GM20000 (cell line): Measurements from ENCODE around the gene NCOA1.

Experiments
- DNase-seq: peaks from one replicate; pipeline ENCODE4 v3.0.0; 2012; ENCODE audit warnings: low spot score
- TF ChIP-seq, protein P1 (sequence below): IDR thresholded peaks from 2 replicates; pipeline ENCODE4 v1.5.1; 2012; ENCODE audit warnings: mild to moderate bottlenecking, control low read depth; ENCODE audit errors: extremely low read depth, missing control alignments

The NCOA1 gene

DNA sequence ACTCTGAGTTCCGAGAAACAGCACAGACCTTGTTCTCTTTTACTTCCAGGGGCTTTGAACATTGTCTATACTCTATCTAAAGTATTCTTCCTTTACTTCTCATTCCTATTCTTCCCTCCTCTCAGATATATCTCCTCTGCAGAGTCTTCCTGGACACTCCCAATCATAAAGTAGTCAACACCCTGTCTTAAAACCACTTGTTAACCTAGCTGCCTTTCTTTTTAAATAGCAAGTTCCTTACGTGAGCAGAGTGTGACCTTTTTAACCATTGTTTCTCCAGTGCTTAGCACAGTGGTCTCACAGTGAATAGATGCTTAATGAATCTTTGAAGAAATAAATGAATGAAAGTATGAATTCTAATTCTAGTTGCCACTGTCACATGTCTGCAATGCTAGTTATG lies 254.8 kb downstream of the NCOA1 start:
- TF ChIP-seq, protein P1, sequence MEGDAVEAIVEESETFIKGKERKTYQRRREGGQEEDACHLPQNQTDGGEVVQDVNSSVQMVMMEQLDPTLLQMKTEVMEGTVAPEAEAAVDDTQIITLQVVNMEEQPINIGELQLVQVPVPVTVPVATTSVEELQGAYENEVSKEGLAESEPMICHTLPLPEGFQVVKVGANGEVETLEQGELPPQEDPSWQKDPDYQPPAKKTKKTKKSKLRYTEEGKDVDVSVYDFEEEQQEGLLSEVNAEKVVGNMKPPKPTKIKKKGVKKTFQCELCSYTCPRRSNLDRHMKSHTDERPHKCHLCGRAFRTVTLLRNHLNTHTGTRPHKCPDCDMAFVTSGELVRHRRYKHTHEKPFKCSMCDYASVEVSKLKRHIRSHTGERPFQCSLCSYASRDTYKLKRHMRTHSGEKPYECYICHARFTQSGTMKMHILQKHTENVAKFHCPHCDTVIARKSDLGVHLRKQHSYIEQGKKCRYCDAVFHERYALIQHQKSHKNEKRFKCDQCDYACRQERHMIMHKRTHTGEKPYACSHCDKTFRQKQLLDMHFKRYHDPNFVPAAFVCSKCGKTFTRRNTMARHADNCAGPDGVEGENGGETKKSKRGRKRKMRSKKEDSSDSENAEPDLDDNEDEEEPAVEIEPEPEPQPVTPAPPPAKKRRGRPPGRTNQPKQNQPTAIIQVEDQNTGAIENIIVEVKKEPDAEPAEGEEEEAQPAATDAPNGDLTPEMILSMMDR, result no peak
- DNase-seq, result no peak

DNA sequence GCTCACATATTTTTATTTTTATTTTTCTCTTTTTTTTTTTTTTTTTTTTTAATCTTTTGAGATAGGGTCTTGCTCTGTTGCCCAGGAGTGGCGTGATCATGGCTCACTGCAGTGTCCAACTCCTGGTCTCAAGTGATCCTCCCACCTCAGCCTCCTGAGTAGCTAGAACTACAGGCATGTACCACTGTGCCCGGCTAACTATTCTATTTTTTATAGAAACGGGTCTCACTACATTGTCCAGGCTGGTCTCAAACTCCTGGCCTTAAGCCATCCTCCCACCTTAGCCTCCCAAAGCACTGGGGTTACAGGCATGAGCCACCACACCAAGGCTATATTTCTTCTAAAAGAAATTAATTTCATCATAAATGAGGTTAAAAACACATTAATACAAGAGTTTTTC lies 256.2 kb downstream of the NCOA1 start:
- TF ChIP-seq, protein P1, result no peak
- DNase-seq, result no peak

GRCh38 chr2:24749069-24749691 lies 258.1 kb downstream of the NCOA1 start:
- TF ChIP-seq, protein P1, result no peak
- DNase-seq, result no peak

DNA sequence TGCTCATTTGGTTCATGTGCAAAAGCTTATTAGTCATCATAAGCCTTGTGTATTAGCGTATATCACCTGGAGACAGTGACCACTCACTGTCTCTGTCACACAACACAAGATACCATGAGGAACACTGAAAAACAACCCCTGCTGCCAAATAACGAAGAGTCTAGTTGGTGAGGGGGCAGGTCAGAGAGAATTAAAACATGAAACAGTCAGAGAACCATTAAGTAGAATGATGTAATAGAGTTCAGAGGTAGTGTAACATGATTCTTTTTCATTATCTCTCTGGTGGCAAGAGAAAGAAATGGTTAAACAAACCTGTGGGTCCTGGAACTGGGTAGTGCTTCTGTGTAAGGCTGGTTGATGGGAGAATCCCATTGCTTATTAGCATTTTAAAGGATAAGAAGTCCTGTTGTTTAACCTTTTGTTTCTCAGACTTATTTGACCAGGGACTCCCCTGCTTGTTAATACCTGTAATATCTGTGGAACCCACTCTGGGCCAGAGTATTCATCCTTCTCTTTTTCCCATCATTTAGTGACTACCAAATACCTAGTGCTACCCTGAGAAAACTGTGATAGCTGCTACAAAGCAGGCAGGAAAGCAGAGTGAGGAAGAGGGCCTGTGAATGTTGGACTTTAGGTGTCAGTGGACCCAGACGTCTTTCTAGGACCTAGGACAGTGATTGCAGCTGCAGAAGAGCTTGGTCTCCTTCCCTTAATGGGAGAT lies 264.1 kb downstream of the NCOA1 start:
- DNase-seq, result no peak
- TF ChIP-seq, protein P1, result no peak

DNA sequence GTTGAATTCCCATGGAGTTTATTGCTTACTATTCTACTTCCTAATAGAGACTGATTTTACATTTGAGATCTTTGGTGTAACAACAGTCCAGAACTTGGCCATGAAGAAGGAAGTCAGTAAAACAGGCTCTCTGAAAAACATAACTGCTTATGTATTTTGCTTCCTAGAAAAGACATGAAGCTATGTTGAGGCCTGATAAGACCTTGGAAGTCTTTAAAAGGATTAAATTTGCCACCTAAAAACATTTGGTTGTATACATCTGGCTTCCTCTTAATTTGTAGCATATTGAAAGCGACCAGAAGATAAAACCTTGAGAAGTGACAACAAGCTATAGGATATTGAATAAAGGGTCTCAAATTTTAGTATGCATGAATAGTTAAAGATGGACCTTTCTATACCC lies 265.7 kb downstream of the NCOA1 start:
- no peak for DNase-seq
- TF ChIP-seq, protein P1, result no peak

GRCh38 chr2:24761866-24762265 lies 270.8 kb downstream of the NCOA1 start:
- TF ChIP-seq, protein P1, result no peak
- DNase-seq, result no peak

- TF ChIP-seq, protein P1, result no peak
Measured at GRCh38 chr2:24762518-24762917, 271.5 kb downstream of the NCOA1 start.

More at GRCh38 chr2:24762518-24762917, 271.5 kb downstream of the NCOA1 start:
- DNase-seq, result no peak
